ENCODE data around the gene P3H3.
"Not testable (repeated sequence)": the region's sequence is repeated elsewhere in the genome, so short reads cannot be mapped to it uniquely, and the experiment has no call there.

The P3H3 gene

DNA sequence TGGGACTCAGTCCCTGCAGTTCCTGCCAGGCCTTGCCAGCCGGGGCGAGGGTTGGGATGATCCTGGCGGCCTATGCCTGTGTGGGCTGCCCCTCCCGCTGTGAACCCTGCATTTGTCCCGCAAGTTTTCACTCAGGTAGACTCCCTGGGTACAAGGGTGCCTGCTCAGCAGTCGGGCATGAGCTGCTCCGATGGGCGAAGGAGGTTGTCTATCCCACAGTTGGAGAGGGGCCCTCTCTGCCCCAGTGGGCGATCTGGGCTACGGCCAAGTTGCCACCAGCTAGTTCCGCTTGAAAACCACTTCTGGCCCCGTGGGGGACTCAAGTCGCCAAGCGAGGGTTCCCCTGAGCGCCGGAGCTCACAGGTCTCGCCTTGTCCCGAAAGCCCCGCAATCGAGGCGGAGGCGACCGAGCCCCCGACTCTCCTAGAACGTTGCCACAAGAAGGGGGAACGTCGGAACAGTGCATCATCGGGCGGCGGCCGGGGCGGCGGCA, 38.8 kb downstream of the P3H3 start:
- no peak for DNase-seq (ENCODE audit: low spot score)

DNA sequence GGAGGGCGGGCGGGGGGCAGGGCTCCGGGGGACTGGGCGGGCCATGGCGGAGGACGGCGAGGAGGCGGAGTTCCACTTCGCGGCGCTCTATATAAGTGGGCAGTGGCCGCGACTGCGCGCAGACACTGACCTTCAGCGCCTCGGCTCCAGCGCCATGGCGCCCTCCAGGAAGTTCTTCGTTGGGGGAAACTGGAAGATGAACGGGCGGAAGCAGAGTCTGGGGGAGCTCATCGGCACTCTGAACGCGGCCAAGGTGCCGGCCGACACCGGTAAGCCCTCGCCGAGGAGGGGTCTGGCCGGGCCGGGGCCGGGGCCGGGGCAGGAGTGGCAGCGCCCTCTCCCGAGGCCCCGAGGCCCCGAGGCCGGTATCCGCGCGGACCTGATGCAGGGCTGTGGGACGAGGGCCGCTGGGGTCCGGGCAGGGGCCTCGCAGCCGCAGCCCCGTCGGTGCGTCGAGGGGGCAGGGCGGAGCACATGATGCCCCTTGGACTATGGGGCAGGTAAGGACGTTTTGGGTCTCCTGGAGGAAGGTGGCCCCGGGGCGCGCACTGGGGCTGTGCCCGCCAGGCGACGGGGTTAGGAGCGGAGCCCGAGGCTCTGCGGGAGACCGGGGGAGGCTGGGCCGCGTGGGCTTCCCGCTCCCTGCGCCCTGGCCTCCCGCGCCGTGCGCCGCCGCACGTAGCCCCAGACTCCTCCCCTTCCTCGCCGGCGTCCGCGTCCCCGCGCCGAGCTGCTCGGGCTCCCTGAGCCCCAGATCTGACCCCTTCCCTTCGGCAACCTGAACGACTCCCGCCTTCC, 39.4 kb downstream of the P3H3 start, which contains the start of gene TPI1:
TSS of gene TPI1 (plus strand) at position 119 of the 798 bp plus-strand sequence. CDS start at position 155, 36 bp downstream.
- DNase-seq (ENCODE audit: low spot score), result peak; percentile 85

DNA sequence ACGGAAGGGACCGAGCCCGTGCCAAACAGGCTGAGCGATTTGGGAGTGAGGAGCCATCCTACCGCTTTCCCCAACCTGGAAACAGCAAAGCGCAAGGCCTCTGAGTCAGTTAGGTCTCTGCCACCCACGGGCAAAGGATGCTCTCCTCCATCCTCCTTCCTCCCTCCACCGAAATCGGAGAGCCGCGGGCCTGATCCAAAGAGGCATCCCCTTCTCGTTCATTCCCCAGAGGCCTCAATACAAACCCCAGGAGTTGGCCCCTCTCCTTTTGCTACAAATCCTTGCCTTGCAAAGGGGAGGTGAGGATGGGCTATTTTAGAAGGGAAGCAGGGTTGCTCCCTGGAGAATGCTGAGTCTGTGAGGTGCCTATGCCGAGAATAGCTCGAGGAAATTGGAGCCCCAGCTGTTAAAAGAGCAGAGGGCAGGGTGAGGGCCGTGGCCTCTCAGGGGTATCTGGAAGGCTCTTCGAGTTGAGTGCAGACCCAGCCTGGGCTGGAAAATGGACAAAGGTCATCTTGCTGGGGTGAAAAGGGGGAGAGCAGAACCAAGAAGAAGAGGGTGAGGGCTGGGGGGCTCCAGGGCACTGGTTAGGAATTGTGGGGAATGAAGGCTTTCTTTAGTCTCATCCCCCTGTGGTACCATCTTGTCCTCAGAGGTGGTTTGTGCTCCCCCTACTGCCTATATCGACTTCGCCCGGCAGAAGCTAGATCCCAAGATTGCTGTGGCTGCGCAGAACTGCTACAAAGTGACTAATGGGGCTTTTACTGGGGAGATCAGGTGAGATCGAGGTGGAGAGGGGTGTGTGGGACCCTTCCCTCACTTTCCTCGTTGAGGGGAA, 40.2 kb downstream of the P3H3 start:
- DNase-seq (ENCODE audit: low spot score), result peak; percentile 72

DNA sequence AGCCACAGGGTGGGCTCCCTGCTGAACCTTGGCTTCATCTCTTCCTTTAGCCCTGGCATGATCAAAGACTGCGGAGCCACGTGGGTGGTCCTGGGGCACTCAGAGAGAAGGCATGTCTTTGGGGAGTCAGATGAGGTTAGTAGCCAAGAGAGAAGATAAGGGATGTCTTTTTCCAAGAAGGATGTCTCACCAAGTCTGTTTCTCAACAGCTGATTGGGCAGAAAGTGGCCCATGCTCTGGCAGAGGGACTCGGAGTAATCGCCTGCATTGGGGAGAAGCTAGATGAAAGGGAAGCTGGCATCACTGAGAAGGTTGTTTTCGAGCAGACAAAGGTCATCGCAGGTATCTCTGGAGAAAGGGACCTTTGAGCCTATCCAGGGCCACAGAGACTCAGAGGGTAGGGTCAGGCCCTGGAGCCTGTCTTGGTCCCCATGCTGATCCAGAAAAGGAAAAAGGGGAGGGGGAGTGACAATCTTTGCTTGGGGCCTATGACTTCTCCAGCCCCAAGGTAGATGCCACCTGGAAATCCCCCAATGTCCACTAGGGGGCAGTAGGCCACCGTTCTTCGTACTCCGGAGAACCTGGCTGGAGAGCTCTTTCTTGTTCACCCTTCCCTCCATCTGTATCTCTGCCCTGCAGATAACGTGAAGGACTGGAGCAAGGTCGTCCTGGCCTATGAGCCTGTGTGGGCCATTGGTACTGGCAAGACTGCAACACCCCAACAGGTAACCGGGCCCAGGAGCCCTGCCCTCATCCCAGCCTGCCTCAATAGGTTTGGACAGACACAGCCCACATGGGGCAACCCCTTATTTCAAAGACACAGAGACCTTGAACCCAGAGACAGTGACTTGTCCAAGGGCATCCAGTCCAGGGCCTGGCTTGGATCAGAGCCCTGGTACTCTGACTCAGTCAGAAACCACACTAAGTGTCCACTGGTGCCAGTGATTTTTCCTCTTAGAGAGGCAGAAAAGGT, 41.1 kb downstream of the P3H3 start:
- peak; percentile 65 for DNase-seq (ENCODE audit: low spot score)

DNA sequence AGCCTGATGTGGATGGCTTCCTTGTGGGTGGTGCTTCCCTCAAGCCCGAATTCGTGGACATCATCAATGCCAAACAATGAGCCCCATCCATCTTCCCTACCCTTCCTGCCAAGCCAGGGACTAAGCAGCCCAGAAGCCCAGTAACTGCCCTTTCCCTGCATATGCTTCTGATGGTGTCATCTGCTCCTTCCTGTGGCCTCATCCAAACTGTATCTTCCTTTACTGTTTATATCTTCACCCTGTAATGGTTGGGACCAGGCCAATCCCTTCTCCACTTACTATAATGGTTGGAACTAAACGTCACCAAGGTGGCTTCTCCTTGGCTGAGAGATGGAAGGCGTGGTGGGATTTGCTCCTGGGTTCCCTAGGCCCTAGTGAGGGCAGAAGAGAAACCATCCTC, 42.1 kb downstream of the P3H3 start:
- DNase-seq (ENCODE audit: low spot score), result not testable (repeated sequence)

DNA sequence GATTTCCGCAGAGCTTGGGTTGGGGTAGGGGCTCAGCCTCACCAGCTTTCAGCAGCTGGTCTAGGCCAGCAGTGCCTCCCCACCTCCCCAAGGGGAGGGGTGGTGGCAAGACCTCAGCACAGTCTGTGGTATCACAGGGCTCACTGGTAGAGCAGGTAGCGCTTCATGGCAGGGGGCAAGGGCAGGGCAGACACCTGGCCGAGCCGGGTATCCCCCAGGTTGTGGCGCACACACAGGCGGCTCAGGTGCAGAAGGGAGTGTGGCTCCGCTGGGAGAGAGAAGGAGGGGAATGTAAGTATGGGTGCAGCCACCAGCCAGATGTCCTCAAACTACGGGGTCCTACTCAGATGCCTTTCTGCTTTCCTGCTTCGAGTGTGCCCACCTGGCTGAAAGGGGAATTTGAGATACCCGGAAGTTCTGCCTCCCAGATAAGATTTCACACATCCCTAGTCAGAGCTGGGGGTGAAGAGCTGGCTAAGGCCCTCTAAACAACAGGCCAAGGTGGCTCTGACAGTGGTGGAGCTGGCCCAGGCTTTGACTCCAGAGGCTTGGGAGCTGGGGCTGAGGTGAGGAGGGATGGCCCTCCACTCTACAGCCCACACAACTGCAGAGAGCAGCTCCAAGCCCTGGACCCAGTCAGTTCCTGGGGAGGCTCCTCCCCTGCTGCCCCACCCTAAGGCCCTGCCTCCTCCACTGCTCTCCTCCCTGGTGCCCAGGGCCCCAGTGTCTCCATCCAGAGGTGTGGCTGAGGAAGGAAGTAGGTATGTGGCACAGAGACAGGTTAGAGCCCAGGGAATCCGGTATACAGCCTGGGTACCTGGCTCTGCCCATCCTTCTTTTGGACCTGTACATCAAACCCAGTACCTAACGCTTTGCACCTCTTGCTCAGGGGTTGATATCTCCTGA, 43.1 kb downstream of the P3H3 start:
- DNase-seq (ENCODE audit: low spot score), result peak; percentile 66

DNA sequence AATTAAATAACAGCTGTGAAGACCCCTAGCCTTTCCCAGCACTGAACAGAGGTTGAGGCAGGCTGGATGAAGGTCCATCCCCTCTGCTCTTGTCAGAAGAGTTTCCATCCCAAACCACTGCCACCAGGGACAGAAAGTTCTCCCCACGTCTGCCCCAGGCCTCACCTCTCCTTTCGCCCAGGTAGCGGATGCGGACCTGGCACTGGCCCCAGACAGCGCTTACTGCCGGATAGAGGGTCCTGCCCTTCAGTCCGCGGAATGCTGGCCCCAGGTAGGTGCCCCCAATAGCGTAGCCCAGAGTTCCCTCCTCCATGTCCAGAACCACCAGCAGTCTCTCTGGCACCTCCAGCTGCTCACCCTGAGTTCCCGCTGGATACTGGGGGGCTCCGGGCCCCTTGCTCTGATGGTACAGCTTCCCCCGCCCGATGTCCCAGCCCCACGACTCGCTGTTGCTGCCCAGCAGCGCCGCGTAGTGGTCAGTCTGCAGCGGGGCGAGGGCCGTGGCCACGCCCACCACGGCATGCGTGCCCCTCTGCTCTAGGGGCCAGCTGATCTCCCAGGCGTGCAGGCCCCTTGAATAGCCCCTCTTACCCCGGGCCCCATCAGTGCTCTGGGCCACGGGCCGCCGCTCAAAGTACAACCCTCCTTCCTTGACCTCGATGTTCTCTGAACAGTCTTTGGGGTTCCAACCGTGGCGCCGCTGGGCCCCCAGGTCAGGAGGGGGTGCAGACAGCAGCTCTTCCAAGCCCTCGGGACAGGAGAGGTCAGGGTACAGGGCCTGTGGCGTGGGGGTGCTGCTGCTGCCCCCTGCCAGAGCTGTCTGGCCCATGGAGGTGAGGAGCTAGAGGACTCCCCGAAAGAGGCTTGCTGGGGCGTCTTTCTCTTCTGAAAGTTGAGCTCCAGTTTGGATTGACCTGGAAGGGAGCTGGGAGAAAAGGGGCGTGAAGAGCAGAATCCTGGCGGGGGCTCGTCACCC, 44.2 kb downstream of the P3H3 start:
- DNase-seq (ENCODE audit: low spot score), result peak; percentile 83

DNA sequence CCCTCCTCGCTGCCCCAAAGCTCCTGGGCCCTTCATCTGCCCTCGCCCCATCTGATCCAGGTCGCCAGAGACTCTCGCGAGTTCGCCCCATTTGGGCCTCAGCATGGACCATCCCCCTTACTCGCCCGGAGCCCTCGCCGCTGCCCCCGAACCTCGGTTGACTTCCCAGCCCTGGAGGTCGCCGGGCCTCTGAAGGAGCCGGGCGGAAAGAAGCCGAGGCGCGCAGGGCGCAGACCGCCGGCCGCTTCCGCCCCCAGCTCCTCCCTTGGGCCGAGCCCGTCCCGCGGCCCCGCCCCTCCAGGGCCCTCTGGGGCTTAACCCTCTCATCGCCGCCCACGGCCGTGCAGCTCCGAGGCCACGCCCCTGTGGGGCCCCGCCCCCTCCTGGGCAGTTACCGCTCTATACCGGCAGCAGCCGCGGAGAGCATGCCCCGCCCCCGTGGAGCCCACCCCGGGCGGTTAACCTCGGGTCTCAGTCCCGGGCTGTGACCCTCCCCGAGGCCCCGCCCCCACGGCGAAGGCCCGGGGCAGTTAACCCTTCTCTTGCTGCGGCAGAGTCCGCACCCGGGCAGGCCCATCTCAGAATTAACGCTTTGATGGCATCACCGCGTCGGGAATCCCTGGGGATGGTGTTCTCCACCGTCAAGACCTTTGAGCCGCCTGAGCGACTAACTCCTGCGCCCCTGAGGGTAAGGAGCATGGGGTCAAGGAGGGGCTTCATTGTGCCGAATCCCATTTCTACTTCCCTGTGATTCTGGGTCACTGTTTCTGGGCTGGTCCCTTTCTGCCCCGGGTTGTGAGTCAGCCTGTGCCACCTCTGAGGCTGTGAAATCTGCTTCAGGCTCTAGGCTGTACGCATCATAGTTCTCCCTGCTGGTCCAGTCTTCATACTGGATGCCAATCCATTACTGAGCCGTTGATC, 45.1 kb downstream of the P3H3 start, which contains the start of gene SPSB2:
TSS of gene SPSB2 (minus strand) at position 210 of the 921 bp plus-strand sequence. CDS start 402 bp downstream, outside the sequence.
- DNase-seq (ENCODE audit: low spot score), result peak; percentile 97

DNA sequence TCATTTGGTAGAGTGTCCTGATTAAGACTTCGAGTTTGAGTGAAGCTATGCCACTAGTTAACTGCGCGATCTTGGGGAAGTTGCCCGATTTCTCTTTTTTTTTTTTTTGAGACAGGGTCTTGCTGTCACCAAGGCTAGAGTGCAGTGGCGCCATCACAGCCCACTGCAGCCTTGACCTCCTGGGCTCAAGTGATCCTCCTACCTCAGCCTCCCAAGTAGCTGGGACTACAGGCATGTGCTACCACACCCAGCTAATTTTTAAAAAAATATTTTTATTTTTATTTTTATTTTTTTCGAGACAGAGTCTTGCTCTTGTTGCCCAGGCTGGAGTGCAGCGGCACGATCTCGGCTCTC, 45.8 kb downstream of the P3H3 start:
- not testable (repeated sequence) for DNase-seq (ENCODE audit: low spot score)

DNA sequence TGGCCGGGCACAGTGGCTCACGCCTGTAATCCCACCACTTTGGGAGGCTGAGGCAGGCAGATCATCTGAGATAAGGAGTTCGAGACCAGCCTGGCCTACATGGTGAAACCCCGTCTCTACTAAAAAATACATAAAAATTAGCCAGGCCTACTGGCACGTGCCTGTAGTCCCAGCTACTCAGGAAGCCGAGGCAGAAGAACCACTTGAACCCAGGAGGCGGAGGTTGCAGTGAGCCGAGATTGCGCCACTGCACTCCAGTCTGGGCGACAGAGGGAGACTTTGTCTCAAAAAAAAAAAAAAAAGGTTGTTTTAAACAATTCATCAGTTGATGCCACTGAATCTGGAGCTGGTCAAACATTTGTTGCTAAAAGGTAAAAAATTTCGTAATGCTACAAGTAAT, 51.6 kb downstream of the P3H3 start:
- not testable (repeated sequence) for DNase-seq (ENCODE audit: low spot score)

DNA sequence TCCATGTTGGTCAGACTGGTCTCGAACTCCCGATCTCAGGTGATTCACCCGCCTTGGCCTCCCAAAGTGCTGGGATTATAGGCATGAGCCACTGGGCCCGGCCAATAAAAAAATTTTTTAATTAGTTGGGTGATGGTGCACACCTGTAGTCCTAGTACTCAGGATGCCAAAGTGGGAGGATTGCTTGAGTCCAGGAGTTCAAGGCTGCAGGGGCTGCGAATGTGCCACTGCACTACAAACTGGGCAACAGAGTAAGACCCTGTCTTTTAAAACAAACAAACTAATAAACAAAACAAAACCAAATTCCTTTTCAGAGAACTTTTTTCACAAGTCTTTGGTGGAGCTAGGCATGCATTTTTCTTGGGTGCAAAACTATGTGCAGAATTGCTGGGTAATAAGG, 55.0 kb downstream of the P3H3 start:
- no peak for DNase-seq (ENCODE audit: low spot score)

DNA sequence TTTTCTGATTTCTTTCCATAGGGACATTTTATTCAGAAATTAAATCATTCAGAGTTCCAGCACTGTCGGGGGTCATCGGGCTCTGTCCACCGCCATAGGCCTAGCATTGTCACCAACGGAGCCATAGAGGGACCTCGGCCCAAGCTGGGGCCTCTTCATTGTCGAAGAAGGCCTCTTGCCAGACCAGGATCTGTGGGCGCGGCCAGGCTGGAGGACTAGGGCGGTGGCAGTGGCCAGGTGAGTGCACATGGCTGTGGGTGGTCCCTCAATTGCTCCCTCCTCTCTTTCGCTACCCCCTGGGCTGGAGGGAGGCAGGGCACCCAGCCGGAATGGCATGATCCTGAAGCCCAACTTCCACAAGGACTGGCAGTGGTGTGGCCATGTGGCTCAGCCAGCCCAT, 55.5 kb downstream of the P3H3 start:
- DNase-seq (ENCODE audit: low spot score), result no peak

DNA sequence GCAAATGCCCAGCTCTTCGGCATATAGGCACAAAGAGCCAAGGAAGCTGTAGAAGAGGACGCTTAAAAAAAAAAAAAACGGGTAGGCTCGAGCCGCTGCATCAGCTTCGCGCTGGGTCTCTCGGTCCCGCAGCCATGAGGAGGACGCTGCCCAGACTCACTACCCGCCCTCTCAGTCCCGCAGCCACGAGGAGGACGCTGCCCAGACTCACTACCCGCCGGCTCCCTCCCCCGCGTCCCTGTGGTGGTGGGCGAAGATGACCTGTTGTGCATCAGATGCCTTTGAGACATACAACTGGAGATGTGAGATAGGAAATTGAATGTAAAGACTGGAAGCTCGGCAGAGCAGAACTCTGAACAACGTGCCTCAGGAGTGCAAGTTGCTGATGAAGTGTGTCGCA, 56.3 kb downstream of the P3H3 start:
- DNase-seq (ENCODE audit: low spot score), result no peak

DNA sequence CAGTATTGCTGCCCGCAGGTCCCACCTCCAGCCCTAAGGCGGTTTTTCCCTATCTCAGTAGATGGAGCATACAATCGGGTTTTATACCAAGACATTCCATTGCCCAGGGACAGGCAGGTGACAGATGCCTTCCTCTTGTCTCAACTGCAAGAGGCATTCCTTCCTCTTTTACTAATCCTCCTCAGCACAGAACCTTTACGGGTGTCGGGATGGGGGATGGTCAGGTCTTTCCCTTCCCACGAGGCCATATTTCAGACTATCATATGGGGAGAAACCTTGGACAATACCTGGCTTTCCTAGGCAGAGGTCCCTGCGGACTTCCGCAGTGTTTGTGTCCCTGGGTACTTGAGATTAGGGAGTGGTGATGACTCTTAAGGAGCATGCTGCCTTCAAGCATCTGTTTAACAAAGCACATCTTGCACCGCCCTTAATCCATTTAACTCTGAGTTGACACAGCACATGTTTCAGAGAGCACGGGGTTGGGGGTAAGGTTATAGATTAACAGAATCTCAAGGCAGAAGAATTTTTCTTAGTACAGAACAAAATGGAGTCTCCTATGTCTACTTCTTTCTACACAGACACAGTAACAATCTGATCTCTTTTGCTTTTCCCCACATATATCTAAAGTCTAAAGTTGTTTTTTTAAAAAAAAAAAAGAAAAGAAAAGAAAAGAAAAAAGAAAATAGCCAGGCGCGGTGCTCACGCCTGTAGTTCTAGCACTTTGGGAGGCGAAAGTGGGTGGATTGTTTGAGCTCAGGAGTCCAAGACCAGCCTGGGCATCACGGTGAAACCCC, 58.2 kb downstream of the P3H3 start:
- DNase-seq (ENCODE audit: low spot score), result not testable (repeated sequence)

DNA sequence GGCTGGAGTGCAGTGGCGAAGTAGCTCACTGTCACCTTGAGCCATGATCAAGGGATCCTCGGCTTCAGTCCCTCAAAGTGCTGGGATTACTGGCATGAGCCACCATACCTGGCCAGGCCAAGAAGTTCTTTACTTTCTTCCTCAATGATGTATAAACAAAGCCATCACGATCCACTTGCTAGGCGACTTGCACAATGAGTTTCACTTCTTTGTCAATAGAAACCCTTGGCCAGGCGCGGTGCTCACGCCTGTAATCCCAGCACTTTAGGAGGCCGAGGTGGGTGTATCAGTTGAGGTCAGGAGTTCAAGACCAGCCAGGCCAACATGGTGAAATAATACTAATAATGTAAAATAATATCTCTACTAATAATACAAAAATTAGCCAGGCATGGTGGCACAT, 59.3 kb downstream of the P3H3 start:
- no peak for DNase-seq (ENCODE audit: low spot score)

DNA sequence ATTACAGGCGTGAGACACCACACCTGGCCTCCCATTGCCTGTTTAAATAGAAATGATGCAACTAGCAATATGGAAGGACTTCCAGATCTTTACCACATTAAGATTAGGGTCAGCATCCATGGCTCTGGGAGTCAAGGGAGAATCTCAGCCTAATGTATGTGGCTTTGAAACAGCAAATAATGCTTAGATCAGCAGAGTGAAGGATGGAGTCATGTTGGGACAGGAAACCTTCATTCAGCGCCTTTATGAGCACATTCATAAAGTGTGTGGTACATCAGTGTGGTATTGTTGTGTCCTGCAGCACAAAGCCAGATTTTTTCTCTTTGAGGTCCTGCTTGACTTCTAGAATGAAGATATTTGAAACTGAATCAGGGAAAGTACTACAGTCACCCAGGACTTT, 60.2 kb downstream of the P3H3 start:
- DNase-seq (ENCODE audit: low spot score), result no peak

DNA sequence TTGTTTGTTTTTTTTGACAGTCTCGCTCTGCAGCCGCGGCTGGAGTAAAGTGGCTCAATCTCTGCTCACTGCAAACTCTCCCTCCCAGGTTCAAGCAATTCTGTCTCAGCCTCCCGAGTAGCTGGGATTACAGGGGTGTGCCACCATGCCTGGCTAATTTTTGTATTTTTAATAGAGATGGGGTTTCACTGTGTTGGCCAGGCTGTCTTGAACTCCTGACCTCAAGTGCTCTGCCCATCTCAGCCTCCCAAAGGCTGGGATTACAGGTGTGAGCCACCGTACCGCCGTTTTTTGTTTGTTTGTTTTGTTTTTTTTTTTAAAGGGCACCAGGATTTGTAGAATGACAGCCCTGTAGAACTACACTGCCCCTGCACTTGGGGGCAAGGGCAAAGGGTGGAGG, 60.6 kb downstream of the P3H3 start:
- not testable (repeated sequence) for DNase-seq (ENCODE audit: low spot score)

Data from RKO (cell line).